Measurements from ENCODE around the gene TSPOAP1. TPM values are rescaled to one million over a fixed set of nuclear protein-coding genes. Genes with fewer than 3 reads are reported as not detected.
A peak's percentile ranks its signal among the peaks of the same experiment; 100 is the strongest.

The TSPOAP1 gene
- total RNA-seq, 4 donors from 2014 or later, result 0.59 to 43.7 (median 32.4) TPM

DNA sequence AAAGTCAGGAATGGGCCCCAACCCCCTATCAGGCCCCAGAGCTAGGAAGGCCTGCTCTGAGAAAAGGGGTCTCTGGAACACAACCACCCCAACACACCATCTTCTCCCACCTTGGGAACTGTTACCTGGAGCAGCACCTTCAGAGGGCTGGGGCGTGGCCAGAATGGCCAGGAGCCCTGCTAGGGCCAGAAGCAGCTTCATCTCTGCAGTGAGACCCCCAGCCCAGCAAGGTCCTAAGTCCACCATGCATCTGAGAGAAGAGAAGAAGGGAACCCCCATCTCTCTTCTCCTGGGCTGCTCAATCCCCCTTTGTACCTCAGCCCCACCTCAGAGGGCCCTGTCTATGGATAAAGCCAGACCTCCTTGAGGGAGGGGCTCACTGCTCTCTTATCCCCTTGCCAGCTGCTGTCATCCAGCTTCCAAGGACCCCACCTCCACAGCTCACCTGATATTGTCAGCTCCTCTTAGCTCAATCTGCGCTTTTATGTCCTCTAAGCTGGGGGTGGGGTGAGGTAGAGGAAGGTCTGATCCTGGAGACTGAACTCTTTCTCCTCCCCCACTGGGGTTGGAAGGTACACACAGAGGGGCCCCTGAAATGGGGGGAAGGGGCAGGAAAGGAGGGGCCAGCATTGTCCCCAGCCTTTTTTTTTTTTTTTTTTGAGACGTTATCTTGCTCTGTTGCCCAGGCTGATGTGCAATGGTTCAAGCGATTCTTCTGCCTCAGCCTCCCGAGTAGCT, 47.9 kb downstream of the TSPOAP1 start, which contains the start of gene MPO:
TSS of gene MPO (minus strand) at position 456 of the 738 bp plus-strand sequence. CDS start at position 279, 177 bp downstream.
- intact Hi-C loops (cut with DNase I; ENCODE audit: low total_unique reads), result no loop called here
- Histone ChIP-seq H3K4me3 (no peak within 1 kb of the TSS), H3K9me3 (no peaks in the 10 kb centered on the region), H3K36me3 (no peaks in the 10 kb centered on the region), H3K27me3 (no peaks in the 10 kb centered on the region), H3K4me1 (no peaks in the 10 kb centered on the region), H3K27ac (no peak within 1 kb of the TSS)
- no peak for DNase-seq
- TF ChIP-seq POLR2A (IDR thresholded peaks at IDR 0.05), result no peak
- TF ChIP-seq, protein P1, sequence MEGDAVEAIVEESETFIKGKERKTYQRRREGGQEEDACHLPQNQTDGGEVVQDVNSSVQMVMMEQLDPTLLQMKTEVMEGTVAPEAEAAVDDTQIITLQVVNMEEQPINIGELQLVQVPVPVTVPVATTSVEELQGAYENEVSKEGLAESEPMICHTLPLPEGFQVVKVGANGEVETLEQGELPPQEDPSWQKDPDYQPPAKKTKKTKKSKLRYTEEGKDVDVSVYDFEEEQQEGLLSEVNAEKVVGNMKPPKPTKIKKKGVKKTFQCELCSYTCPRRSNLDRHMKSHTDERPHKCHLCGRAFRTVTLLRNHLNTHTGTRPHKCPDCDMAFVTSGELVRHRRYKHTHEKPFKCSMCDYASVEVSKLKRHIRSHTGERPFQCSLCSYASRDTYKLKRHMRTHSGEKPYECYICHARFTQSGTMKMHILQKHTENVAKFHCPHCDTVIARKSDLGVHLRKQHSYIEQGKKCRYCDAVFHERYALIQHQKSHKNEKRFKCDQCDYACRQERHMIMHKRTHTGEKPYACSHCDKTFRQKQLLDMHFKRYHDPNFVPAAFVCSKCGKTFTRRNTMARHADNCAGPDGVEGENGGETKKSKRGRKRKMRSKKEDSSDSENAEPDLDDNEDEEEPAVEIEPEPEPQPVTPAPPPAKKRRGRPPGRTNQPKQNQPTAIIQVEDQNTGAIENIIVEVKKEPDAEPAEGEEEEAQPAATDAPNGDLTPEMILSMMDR (IDR thresholded peaks at IDR 0.05), result no peak

DNA sequence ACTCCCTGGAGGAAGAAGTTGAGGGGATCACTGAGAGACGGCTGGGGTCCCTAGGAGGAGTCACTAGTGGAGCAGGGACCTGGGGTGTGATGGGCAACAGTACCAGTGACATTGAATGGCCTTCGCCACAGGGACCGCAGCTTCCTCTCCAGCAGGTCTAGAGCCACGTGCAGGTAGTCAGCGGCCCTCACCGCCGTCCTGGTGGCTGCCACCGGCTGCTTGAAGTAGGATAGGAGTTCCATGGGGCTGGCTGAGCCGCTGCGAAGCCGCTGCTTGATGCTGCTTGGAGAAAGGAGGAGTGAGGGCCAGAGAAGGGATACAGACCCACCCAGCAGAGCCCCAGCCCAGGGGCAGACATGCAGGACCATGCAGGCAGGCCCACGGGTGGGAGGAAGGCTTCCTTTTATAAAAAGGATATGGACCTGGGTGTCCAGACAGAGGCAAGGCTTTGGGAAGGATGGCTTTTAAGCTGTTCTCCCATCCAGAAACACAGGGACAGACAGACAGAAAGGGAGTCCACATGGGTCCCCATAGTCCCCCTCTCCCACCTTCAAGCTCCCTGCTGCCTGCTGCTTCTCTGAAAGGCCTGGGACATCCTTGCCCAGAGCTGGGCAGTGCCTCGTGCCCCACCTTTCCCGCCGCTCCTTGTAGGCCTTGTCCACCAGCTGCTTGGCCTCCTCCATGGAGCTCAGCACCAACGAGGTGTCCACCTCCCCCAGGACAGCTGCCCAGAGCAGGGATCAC, 48.7 kb downstream of the TSPOAP1 start:
- intact Hi-C loops (cut with DNase I; ENCODE audit: low total_unique reads), result no loop called here
- Histone ChIP-seq H3K4me1 (no peaks in the 10 kb centered on the region), H3K4me3 (no peak overlapping the region), H3K36me3 (no peaks in the 10 kb centered on the region), H3K9me3 (no peaks in the 10 kb centered on the region), H3K27ac (no peak overlapping the region), H3K27me3 (no peaks in the 10 kb centered on the region)
- TF ChIP-seq, protein P1 (IDR thresholded peaks at IDR 0.05), result no peak
- no peak for TF ChIP-seq POLR2A (IDR thresholded peaks at IDR 0.05)
- DNase-seq, result no peak

DNA sequence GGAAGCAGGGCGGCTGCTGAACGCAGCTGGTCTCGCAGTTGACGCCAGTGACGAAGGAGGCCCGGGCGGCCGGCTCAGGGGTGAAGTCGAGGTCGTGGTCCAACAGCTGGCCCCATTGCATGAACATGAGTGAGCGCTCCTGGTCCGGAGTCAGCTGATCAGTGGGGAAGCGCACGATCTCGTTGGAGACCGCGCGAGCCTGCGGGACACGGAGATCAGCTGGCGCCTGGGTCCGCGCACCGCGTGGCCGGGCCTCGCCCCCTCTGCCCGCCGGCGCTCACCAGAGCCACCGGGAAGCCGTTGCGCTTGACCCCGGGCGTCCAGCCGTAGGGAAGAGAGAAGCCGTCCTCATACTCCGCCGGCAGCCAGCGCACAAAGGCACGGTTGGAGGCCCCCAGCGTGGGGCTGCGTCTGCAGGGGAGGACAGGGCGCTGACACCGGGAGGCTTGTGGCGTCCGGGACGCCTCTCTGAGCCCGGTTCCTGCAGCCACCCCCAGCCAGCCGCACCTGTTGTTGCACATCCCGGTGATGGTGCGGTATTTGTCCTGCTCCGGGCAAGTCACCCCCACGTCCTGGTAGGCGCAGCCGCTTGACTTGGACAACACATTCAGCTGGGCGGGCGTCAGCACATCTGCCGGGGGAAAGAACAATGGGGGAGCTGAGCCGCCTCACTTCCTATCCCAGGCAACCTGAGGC, 49.4 kb downstream of the TSPOAP1 start:
- Histone ChIP-seq H3K4me1 (no peaks in the 10 kb centered on the region), H3K27ac (no peak overlapping the region), H3K36me3 (no peaks in the 10 kb centered on the region), H3K4me3 (no peak overlapping the region), H3K27me3 (no peaks in the 10 kb centered on the region), H3K9me3 (no peaks in the 10 kb centered on the region)
- no peak for TF ChIP-seq POLR2A (IDR thresholded peaks at IDR 0.05)
- TF ChIP-seq, protein P1 (IDR thresholded peaks at IDR 0.05), result no peak
- peak in 1 of 2 donors; percentile 37 for DNase-seq
- intact Hi-C loops (cut with DNase I; ENCODE audit: low total_unique reads), result no loop called here

DNA sequence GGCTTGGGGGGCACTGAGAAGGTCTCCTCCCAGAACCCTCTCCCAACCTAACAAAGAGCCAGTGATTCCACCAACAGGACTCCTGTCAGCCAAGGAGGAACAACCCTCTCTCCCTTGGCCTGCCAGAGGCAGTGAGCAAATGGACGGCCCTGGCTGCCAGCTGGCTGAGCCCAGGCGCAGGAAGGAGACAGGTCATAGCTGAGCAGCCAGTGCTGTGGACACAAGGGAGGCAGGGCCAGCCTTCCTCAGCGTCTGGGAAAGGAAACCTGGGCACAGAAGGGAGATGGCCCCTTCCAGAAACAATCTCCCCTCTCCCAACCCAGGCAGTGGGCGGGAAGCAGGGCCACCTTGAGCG, 50.0 kb downstream of the TSPOAP1 start:
- Histone ChIP-seq H3K27ac (no peak overlapping the region), H3K4me3 (no peak overlapping the region)
- intact Hi-C loops (cut with DNase I; ENCODE audit: low total_unique reads), result no loop called here

More for the DNA sequence above, 50.0 kb downstream of the TSPOAP1 start:
- Histone ChIP-seq H3K36me3 (no peaks in the 10 kb centered on the region), H3K9me3 (no peaks in the 10 kb centered on the region), H3K4me1 (no peaks in the 10 kb centered on the region), H3K27me3 (no peaks in the 10 kb centered on the region)
- TF ChIP-seq, protein P1 (IDR thresholded peaks at IDR 0.05), result no peak
- no peak for TF ChIP-seq POLR2A (IDR thresholded peaks at IDR 0.05)
- DNase-seq, result no peak

Measured in uterus (tissue), 4 donors.